Prostate gland (tissue), 2 donors: Measurements from ENCODE around the gene CRYM. TPM values are rescaled to one million over a fixed set of nuclear protein-coding genes. Genes with fewer than 3 reads are reported as not detected.
"Not testable (repeated sequence)": the region's sequence is repeated elsewhere in the genome, so short reads cannot be mapped to it uniquely, and the experiment has no call there.

ENCODE experiments used
- DNase-seq: peaks from one replicate; pipeline ENCODE4 v3.0.0-alpha.2; 2019; ENCODE audit warnings: low spot score
- H3K27ac ChIP-seq, 2 donors: fragments of 200-600 bp; sonication (generic); 2 replicates each; pipeline ENCODE4 v1.5.1; 2017 to 2019
- H3K27me3 ChIP-seq: fragments of 200-600 bp; sonication (generic); replicated peaks from 2 replicates; pipeline ENCODE4 v1.5.1; 2019; ENCODE audit not compliant: insufficient read depth
- H3K36me3 ChIP-seq, 2 donors: fragments of 200-600 bp; sonication (generic); 1 replicate in 1 of 2; 2 replicates in 1 of 2; pipeline versions ENCODE4 v1.5.1 to v1.8.1; 2017 to 2019
- H3K4me1 ChIP-seq: fragments of 200-600 bp; sonication (generic); replicated peaks from 2 replicates; pipeline ENCODE4 v1.5.1; 2019
- H3K4me3 ChIP-seq, 2 donors: fragments of 200-600 bp; sonication (generic); 2 replicates each; pipeline ENCODE4 v1.5.1; 2017 to 2019
- H3K9me3 ChIP-seq: fragments of 200-600 bp; sonication (generic); 2 replicates; pipeline ENCODE4 v1.5.1; 2017
- CTCF ChIP-seq, 4 experiments: fragments of 200-600 bp in 2 of 4; fragments of 450-650 bp in 2 of 4; sonication (generic) in 2 of 4; IDR thresholded peaks; 1 replicate in 3 of 4; 2 replicates in 1 of 4; pipeline ENCODE4 v1.5.1; 2016 to 2019; ENCODE audit warnings: antibody characterized with exemption in 4 of 4, mild to moderate bottlenecking in 2 of 4, moderate library complexity in 2 of 4
- POLR2A ChIP-seq: fragments of 450-650 bp; IDR thresholded peaks from one replicate; pipeline ENCODE4 v1.6.1; 2016; ENCODE audit warnings: antibody characterized with exemption, mild to moderate bottlenecking
- POLR2AphosphoS5 ChIP-seq: sonication (generic); formaldehyde crosslinking; IDR thresholded peaks from one replicate; pipeline ENCODE4 v1.6.1; 2017; ENCODE audit warnings: antibody characterized with exemption
- WGBS: methylation state at CpG from one replicate; pipeline ENCODE4 v1.1.5; 2018; 5-methylcytosine and 5-hydroxymethylcytosine counted together
- intact Hi-C: fragments of 100-400 bp; cut with DNase I; formaldehyde crosslinking; loops from one replicate; pipeline ENCODE4 v1.14.2; 2022
- total RNA-seq, 2 donors: library from RNA; depleted of rRNA; stranded (reverse); fragments of >200 nt; gene quantifications; one replicate each; pipeline ENCODE4 v1.1.0, GENCODE V29; 2016

Gene CRYM
- total RNA-seq, 2 donors from 2014 or later: 44.3 to 59.5 TPM

GRCh38 chr16:21250072-21250923 lies 27.8 kb downstream of the CRYM start:
- Histone ChIP-seq H3K27ac (no peak overlapping the region), H3K4me3 (no peak overlapping the region), H3K4me1 (no peaks in the 10 kb centered on the region), H3K27me3 (no peaks in the 10 kb centered on the region), H3K9me3 (no peaks in the 10 kb centered on the region), H3K36me3 (no peaks in the 10 kb centered on the region)
- DNase-seq: no peak
- no peak for TF ChIP-seq POLR2A
- no peak for TF ChIP-seq POLR2AphosphoS5
- 88% methylated on average over 14 of the region's 15 CpGs for WGBS
- intact Hi-C loops: no loop called here

- H3K4me3 ChIP-seq, H3K9me3 ChIP-seq, H3K36me3 ChIP-seq, DNase-seq, H3K27ac ChIP-seq, H3K4me1 ChIP-seq, H3K27me3 ChIP-seq, intact Hi-C loops: not testable (repeated sequence)
- WGBS: 96% methylated on average over 4 of the region's 4 CpGs
Observed at GRCh38 chr16:21248179-21248578, 29.9 kb downstream of the CRYM start.

- no peak for DNase-seq
Observed at GRCh38 chr16:21244518-21245215, 33.4 kb downstream of the CRYM start.

GRCh38 chr16:21242756-21243155 lies 35.3 kb downstream of the CRYM start:
- H3K4me3 ChIP-seq: no peak overlapping the region
- H3K4me1 ChIP-seq: no peaks in the 10 kb centered on the region
- no peaks in the 10 kb centered on the region for H3K9me3 ChIP-seq
- 2% methylated on average over 2 of the region's 2 CpGs for WGBS
- H3K36me3 ChIP-seq: no peaks in the 10 kb centered on the region
- no peak for DNase-seq
- intact Hi-C loops: no loop called here
- H3K27ac ChIP-seq: no peak overlapping the region
- H3K27me3 ChIP-seq: no peaks in the 10 kb centered on the region
- TF ChIP-seq CTCF (IDR thresholded peaks at IDR 0.05) (no peak), POLR2A (no peak), POLR2AphosphoS5 (no peak)

More at GRCh38 chr16:21244518-21245215, 33.4 kb downstream of the CRYM start:
- WGBS: 16% methylated on average over 7 of the region's 7 CpGs
- Histone ChIP-seq H3K4me3 (no peak overlapping the region), H3K9me3 (no peaks in the 10 kb centered on the region), H3K36me3 (no peaks in the 10 kb centered on the region), H3K4me1 (no peaks in the 10 kb centered on the region), H3K27ac (peak overlapping the region; percentile 38 to 49), H3K27me3 (no peaks in the 10 kb centered on the region)
- intact Hi-C loops: no loop called here
- TF ChIP-seq POLR2AphosphoS5 (no peak), POLR2A (no peak), CTCF (IDR thresholded peaks at IDR 0.05) (no peak)

- TF ChIP-seq POLR2AphosphoS5 (no peak), POLR2A (no peak), CTCF (IDR thresholded peaks at IDR 0.05) (no peak)
- Histone ChIP-seq H3K27ac (no peak overlapping the region), H3K36me3 (no peaks in the 10 kb centered on the region), H3K27me3 (no peaks in the 10 kb centered on the region), H3K4me3 (no peak overlapping the region), H3K9me3 (no peaks in the 10 kb centered on the region), H3K4me1 (no peaks in the 10 kb centered on the region)
- DNase-seq: no peak
- intact Hi-C loops: no loop called here
- WGBS: 75% methylated on average over 4 of the region's 4 CpGs
Observed at GRCh38 chr16:21239646-21240045, 38.4 kb downstream of the CRYM start.
